Activated naive CD8-positive, alpha-beta T cell treated with anti-CD3 and anti-CD28 coated beads, Interleukin-2, amount 50 U/mL, for 24 hours (primary cell): ENCODE results near the gene PIK3R2.
"Not testable (repeated sequence)": the region's sequence is repeated elsewhere in the genome, so short reads cannot be mapped to it uniquely, and the experiment has no call there.

Source experiments
- ATAC-seq: fragments of 150-1000 bp; cut with Tn5 transposase; one replicate; pipeline ENCODE4 v1.10.0; 2021
- DNase-seq: peaks from one replicate; pipeline ENCODE4 v3.0.0; 2021
- H3K27ac Mint-ChIP-seq: one replicate; pipeline ENCODE4 v1.8.0; 2021; ENCODE audit warnings: mild to moderate bottlenecking, mixed read lengths
- H3K27me3 Mint-ChIP-seq: one replicate; pipeline ENCODE4 v1.8.0; 2021; ENCODE audit warnings: mixed read lengths
- H3K36me3 Mint-ChIP-seq: one replicate; pipeline ENCODE4 v1.8.0; 2021; ENCODE audit warnings: low read depth, mixed read lengths
- H3K4me1 Mint-ChIP-seq: one replicate; pipeline ENCODE4 v1.8.0; 2021; ENCODE audit warnings: mixed read lengths
- H3K4me3 Mint-ChIP-seq: one replicate; pipeline ENCODE4 v1.8.0; 2021; ENCODE audit warnings: mild to moderate bottlenecking, moderate library complexity, mixed read lengths
- H3K9me3 Mint-ChIP-seq: one replicate; pipeline ENCODE4 v1.8.0; 2021; ENCODE audit warnings: mixed read lengths

The PIK3R2 gene

GRCh38 chr19:18205200-18205892 lies 52.4 kb downstream of the PIK3R2 start:
- peaks cover 33% of the 10 kb centered on the region for H3K4me1 Mint-ChIP-seq
- H3K27ac Mint-ChIP-seq, result no peak overlapping the region
- DNase-seq (peak; percentile 65), ATAC-seq (no peak)
- H3K4me3 Mint-ChIP-seq, result peak overlapping the region; percentile 92
- peaks cover 14% of the 10 kb centered on the region for H3K27me3 Mint-ChIP-seq
- peaks cover 4% of the 10 kb centered on the region for H3K36me3 Mint-ChIP-seq
- H3K9me3 Mint-ChIP-seq, result no peaks in the 10 kb centered on the region

GRCh38 chr19:18206018-18206417 lies 53.1 kb downstream of the PIK3R2 start:
- Mint-ChIP-seq H3K27ac (no peak overlapping the region), H3K4me3 (no peak overlapping the region), H3K9me3 (no peaks in the 10 kb centered on the region), H3K27me3 (peaks cover 15% of the 10 kb centered on the region), H3K36me3 (peaks cover 4% of the 10 kb centered on the region), H3K4me1 (peaks cover 33% of the 10 kb centered on the region)
- ATAC-seq (no peak), DNase-seq (no peak)

GRCh38 chr19:18208098-18208951 lies 55.4 kb downstream of the PIK3R2 start:
- H3K4me3 Mint-ChIP-seq, result no peak overlapping the region

GRCh38 chr19:18209912-18210311 lies 56.9 kb downstream of the PIK3R2 start:
- not testable (repeated sequence) for H3K9me3 Mint-ChIP-seq, DNase-seq, H3K27ac Mint-ChIP-seq, H3K36me3 Mint-ChIP-seq, ATAC-seq, H3K4me3 Mint-ChIP-seq
- Mint-ChIP-seq H3K27me3 (peaks cover 18% of the 10 kb centered on the region), H3K4me1 (peaks cover 11% of the 10 kb centered on the region)

More at GRCh38 chr19:18208098-18208951, 55.4 kb downstream of the PIK3R2 start:
- Mint-ChIP-seq H3K27me3 (peaks cover 15% of the 10 kb centered on the region), H3K36me3 (no peaks in the 10 kb centered on the region), H3K4me1 (peaks cover 21% of the 10 kb centered on the region), H3K27ac (no peak overlapping the region), H3K9me3 (no peaks in the 10 kb centered on the region)
- ATAC-seq (no peak), DNase-seq (peak; percentile 67)

GRCh38 chr19:18211683-18212082 lies 58.7 kb downstream of the PIK3R2 start:
- Mint-ChIP-seq H3K9me3 (no peaks in the 10 kb centered on the region), H3K4me3 (no peak overlapping the region), H3K27ac (no peak overlapping the region), H3K4me1 (peaks cover 7% of the 10 kb centered on the region), H3K36me3 (no peaks in the 10 kb centered on the region), H3K27me3 (peaks cover 18% of the 10 kb centered on the region)
- ATAC-seq (no peak), DNase-seq (no peak)

- DNase-seq (no peak), ATAC-seq (peak; percentile 56)
- peaks cover 11% of the 10 kb centered on the region for H3K27me3 Mint-ChIP-seq
- H3K4me3 Mint-ChIP-seq, result no peak overlapping the region
- H3K27ac Mint-ChIP-seq, result no peak overlapping the region
- peaks cover 7% of the 10 kb centered on the region for H3K4me1 Mint-ChIP-seq
- no peaks in the 10 kb centered on the region for H3K36me3 Mint-ChIP-seq
- no peaks in the 10 kb centered on the region for H3K9me3 Mint-ChIP-seq
These were observed 61.9 kb downstream of the PIK3R2 start for GRCh38 chr19:18214779-18215433.

GRCh38 chr19:18216789-18217188 lies 63.8 kb downstream of the PIK3R2 start:
- H3K9me3 Mint-ChIP-seq, result no peaks in the 10 kb centered on the region
- peaks cover 12% of the 10 kb centered on the region for H3K4me1 Mint-ChIP-seq
- no peak for DNase-seq
- H3K27me3 Mint-ChIP-seq, result peaks cover 17% of the 10 kb centered on the region
- H3K4me3 Mint-ChIP-seq, result no peak overlapping the region
- ATAC-seq, result no peak
- no peaks in the 10 kb centered on the region for H3K36me3 Mint-ChIP-seq
- no peak overlapping the region for H3K27ac Mint-ChIP-seq

- Mint-ChIP-seq H3K27ac (no peak overlapping the region), H3K4me1 (peaks cover 12% of the 10 kb centered on the region), H3K9me3 (no peaks in the 10 kb centered on the region), H3K36me3 (no peaks in the 10 kb centered on the region), H3K27me3 (peaks cover 23% of the 10 kb centered on the region), H3K4me3 (no peak overlapping the region)
- DNase-seq (no peak), ATAC-seq (no peak)
These were observed 65.2 kb downstream of the PIK3R2 start for GRCh38 chr19:18218159-18218558.

GRCh38 chr19:18218600-18218999 lies 65.6 kb downstream of the PIK3R2 start:
- ATAC-seq, result no peak
- H3K27me3 Mint-ChIP-seq, result peaks cover 25% of the 10 kb centered on the region
- H3K9me3 Mint-ChIP-seq, result no peaks in the 10 kb centered on the region
- no peak overlapping the region for H3K27ac Mint-ChIP-seq
- H3K4me1 Mint-ChIP-seq, result peaks cover 12% of the 10 kb centered on the region
- no peak for DNase-seq
- no peaks in the 10 kb centered on the region for H3K36me3 Mint-ChIP-seq
- H3K4me3 Mint-ChIP-seq, result no peak overlapping the region
